Neuron (in vitro differentiated cells): Measurements from ENCODE around the gene TDRD6.

Source experiments
- H2AFZ ChIP-seq: one replicate; pipeline ENCODE4 v1.6.1; 2013; ENCODE audit warnings: low read depth, mild to moderate bottlenecking, inconsistent platforms, low read length, moderate library complexity
- H3K27me3 ChIP-seq: one replicate; pipeline ENCODE4 v1.6.1; 2013; ENCODE audit warnings: low read length; ENCODE audit not compliant: insufficient read depth
- H3K36me3 ChIP-seq: one replicate; pipeline ENCODE4 v1.6.1; 2013; ENCODE audit warnings: low read length; ENCODE audit not compliant: insufficient read depth
- H3K4me1 ChIP-seq: one replicate; pipeline ENCODE4 v1.6.1; 2013; ENCODE audit warnings: low read length; ENCODE audit not compliant: insufficient read depth
- H3K4me3 ChIP-seq: 2 replicates; pipeline ENCODE4 v1.5.1; 2013; ENCODE audit warnings: mild to moderate bottlenecking, low read length, moderate library complexity
- H3K9me3 ChIP-seq: one replicate; pipeline ENCODE4 v1.6.1; 2013; ENCODE audit warnings: low read length

The TDRD6 gene

DNA sequence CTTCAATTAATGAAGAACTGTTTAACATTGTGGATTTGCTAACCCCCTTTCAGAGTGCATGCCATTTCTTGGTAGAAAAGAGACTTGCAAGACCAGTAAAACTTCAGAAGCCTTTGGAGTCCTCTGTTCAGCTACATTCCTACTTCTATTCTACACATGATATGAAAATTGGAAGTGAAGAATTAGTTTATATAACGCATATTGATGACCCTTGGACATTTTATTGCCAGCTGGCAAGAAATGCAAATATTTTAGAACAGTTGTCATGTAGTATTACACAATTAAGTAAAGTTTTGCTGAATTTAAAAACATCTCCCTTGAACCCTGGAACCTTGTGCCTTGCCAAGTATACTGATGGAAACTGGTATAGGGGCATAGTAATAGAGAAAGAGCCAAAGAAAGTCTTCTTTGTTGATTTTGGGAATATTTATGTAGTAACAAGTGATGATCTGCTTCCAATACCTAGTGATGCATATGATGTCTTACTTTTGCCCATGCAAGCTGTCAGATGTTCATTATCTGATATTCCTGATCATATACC, 3.3 kb downstream of the TDRD6 start:
- Histone ChIP-seq H3K36me3 (no peaks in the 10 kb centered on the region), H3K4me3 (no peak overlapping the region), H3K27me3 (no peaks in the 10 kb centered on the region), H2AFZ (no peak overlapping the region), H3K9me3 (no peaks in the 10 kb centered on the region), H3K4me1 (no peaks in the 10 kb centered on the region)

DNA sequence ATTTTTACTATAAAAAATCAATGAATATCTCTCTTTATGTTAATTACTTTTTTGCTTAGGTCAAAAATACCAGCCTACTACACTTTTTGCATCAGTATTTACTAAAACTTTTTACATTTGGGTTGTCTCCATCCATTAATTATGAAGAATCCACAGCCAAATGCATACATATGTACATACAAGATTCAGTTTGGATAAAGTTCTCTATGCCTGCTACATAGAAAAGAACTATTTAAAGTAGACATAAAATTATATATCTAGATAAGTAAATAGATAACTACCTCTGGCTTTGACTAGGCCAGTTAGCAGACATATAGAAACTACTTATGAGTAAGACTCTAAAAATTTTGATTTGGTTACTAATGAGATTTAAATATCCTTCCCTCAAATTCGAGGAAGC, 12.3 kb downstream of the TDRD6 start:
- Histone ChIP-seq H3K9me3 (no peaks in the 10 kb centered on the region), H2AFZ (no peak overlapping the region), H3K27me3 (no peaks in the 10 kb centered on the region), H3K4me3 (no peak overlapping the region), H3K36me3 (no peaks in the 10 kb centered on the region), H3K4me1 (no peaks in the 10 kb centered on the region)

DNA sequence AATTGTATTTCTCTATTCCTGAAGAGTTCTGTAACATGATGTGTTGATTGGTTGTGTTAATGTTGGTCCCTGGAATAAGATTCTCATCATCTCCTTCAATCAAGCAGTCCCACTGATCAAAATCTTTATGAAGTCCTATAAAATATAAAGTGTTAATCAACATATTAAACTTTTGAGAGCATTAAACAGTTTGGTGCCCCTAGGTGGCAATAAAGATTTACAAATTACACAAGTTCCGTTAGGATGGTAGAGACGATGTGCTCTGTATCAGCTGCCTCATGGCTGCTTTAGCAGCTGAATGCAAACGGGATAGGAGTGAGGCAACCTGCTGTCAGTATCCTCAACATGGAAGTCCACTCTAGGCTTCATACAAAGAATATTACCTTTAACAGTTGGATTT, 16.9 kb downstream of the TDRD6 start:
- no peaks in the 10 kb centered on the region for H3K9me3 ChIP-seq
- H3K27me3 ChIP-seq, result no peaks in the 10 kb centered on the region
- H3K36me3 ChIP-seq, result no peaks in the 10 kb centered on the region
- no peak overlapping the region for H3K4me3 ChIP-seq
- H2AFZ ChIP-seq, result no peak overlapping the region
- H3K4me1 ChIP-seq, result no peaks in the 10 kb centered on the region

DNA sequence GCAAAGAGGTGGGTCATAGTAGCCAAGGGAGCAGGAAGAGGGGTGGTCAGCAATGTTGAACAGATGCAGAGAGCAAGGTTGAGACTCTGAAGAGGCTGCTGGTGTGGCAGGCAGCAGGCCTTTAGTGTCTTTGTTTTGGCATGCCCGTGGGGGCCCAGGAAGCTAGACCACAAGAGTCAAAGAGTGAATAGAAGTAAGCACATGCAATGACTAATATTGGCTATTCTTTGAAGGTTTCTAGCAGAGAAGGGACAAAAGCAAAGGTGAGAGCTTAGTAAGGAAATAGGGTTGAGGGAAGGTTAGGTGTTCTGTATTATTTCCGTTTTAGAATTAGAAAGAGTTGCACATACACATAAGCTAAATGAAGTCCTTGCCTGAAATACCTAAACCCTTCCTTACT, 18.8 kb downstream of the TDRD6 start:
- no peaks in the 10 kb centered on the region for H3K27me3 ChIP-seq
- no peaks in the 10 kb centered on the region for H3K4me1 ChIP-seq
- no peaks in the 10 kb centered on the region for H3K9me3 ChIP-seq
- H3K4me3 ChIP-seq, result no peak overlapping the region
- H3K36me3 ChIP-seq, result no peaks in the 10 kb centered on the region
- H2AFZ ChIP-seq, result no peak overlapping the region

DNA sequence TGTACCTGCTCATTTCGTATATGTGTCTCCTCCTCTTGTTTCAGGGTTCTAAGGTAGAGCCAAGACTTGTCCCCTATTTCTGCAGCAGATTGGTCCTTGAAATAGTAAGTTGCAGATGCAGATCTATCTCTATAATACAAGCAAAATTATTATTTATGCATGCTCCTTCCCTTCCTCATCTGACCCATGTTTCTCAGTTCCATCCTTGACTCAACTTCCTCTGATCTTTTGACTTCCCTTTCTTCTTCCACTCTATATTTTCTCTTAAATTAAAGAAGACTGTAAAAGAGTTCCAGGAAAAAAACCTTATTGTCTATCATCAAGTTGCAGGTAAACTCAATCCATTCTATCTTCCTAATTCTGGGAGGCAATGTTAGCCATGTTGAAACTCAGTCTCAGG, 23.8 kb downstream of the TDRD6 start:
- H3K27me3 ChIP-seq, result no peaks in the 10 kb centered on the region
- no peaks in the 10 kb centered on the region for H3K9me3 ChIP-seq
- no peak overlapping the region for H2AFZ ChIP-seq
- no peaks in the 10 kb centered on the region for H3K4me1 ChIP-seq
- no peak overlapping the region for H3K4me3 ChIP-seq
- H3K36me3 ChIP-seq, result no peaks in the 10 kb centered on the region

DNA sequence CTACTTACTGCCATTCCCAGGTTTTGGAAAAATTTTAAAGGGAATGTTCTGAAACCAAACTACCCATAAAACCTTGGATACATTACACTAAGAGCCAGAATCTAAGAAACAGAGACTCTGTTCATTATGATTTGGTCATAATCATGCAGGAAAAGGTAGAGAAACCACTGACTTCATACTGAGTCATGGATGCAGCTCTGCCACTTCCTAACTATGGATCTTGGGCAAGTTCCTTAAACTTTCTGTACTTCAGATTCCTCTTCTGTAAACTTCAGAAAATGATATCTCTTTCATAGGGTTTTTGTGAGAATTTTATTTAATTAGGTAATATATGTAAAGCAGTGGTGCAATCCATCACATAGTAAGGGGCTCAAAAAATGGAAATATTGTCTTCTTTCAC, 27.5 kb downstream of the TDRD6 start:
- no peaks in the 10 kb centered on the region for H3K4me1 ChIP-seq
- H3K36me3 ChIP-seq, result no peaks in the 10 kb centered on the region
- no peaks in the 10 kb centered on the region for H3K27me3 ChIP-seq
- H2AFZ ChIP-seq, result no peak overlapping the region
- H3K4me3 ChIP-seq, result no peak overlapping the region
- no peaks in the 10 kb centered on the region for H3K9me3 ChIP-seq

DNA sequence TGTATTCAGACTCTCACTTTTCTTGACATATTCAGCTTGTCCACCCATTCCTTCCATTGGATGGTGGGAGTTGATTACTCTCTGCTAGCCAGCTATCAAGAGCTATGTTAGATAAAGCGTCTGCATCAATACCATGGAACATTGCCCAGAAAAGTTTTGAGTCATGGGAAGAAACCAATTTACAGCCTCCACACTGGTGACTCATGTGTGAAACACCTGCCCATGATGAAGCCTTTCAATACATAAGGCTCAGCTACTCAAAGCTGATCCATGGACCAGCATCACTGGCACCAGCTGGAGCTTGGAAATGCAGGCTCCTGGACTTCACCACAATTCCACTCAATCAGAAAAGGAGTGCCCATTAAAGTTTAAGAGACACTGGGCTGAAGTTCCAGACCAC, 31.4 kb downstream of the TDRD6 start:
- no peaks in the 10 kb centered on the region for H3K4me1 ChIP-seq
- H3K9me3 ChIP-seq, result no peaks in the 10 kb centered on the region
- no peak overlapping the region for H2AFZ ChIP-seq
- H3K27me3 ChIP-seq, result no peaks in the 10 kb centered on the region
- no peak overlapping the region for H3K4me3 ChIP-seq
- H3K36me3 ChIP-seq, result no peaks in the 10 kb centered on the region

DNA sequence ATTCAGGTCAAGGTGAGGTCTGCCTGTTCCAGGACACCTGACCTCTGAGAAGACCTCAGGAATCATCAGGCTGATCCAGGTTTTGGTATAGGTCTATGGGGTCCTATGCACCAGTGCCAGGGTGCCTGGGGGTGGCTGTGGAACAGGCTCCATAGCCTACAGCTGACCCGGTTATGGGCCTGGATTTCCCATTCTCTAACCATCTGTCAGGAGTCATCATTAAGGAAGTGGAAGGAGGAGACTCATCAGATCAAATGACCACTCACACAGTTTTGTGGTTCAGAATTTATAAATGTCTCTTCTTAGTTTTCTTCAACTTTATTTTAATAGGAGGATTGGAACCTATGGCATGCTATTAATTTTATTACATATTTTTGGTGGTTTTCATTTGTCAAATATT, 32.7 kb downstream of the TDRD6 start:
- H3K9me3 ChIP-seq, result no peaks in the 10 kb centered on the region
- H3K4me3 ChIP-seq, result no peak overlapping the region
- no peak overlapping the region for H2AFZ ChIP-seq
- H3K4me1 ChIP-seq, result no peaks in the 10 kb centered on the region
- H3K27me3 ChIP-seq, result no peaks in the 10 kb centered on the region
- H3K36me3 ChIP-seq, result no peaks in the 10 kb centered on the region

DNA sequence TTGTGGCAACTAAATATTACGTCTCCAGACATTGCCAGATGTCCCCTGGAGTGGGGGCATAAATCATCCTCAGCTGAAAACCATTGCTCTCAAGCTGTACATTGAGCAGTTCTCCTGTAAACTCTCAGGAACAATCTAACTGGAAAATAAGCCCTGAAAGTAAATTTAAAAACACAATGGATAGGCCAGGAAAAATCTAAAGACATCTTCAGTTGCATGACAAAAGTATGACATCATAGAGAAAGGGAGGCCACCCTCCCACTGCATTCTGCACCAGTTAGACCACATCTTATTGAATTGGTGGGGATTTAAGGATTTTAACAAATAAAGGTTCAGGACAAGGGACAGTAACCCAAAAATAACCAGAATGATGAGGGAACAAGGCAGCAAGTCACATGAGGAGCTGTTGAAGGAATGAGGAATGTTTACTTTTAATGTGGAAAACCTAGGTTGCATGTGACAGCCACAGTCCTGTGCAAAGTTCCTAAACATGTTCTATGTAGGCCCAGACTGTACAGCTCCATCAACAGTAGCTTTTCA, 42.2 kb downstream of the TDRD6 start:
- Histone ChIP-seq H3K27me3 (peaks cover 29% of the 10 kb centered on the region), H3K9me3 (no peaks in the 10 kb centered on the region), H3K4me3 (no peak overlapping the region), H3K4me1 (peaks cover 2% of the 10 kb centered on the region), H3K36me3 (no peaks in the 10 kb centered on the region), H2AFZ (no peak overlapping the region)

DNA sequence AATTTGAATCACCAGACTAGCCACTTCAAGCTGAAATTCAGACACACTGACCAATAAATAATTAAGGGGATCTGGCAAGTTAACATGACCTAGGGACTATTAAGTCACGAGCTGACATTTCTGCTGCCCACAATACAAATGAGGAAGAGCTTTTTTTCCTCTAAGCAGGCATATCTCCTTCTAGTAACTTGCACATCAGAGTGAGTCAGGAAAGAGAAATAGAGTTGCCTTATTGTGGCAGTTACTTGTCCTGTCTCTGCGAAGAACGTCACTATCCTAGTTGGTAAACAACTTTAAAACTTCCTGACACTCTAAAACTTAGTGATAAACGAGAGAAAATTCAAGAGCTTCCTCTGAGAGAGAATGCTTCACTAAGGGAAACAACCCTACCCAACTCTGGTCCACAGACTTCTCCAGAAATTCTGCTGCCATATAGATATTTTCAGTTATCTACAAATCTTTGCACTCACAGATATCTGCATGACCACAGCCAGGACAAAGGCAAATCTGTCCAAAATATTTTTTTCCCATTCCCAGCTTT, 43.3 kb downstream of the TDRD6 start:
- Histone ChIP-seq H2AFZ (no peak overlapping the region), H3K36me3 (no peaks in the 10 kb centered on the region), H3K4me1 (peaks cover 8% of the 10 kb centered on the region), H3K9me3 (no peaks in the 10 kb centered on the region), H3K4me3 (no peak overlapping the region), H3K27me3 (peaks cover 40% of the 10 kb centered on the region)

DNA sequence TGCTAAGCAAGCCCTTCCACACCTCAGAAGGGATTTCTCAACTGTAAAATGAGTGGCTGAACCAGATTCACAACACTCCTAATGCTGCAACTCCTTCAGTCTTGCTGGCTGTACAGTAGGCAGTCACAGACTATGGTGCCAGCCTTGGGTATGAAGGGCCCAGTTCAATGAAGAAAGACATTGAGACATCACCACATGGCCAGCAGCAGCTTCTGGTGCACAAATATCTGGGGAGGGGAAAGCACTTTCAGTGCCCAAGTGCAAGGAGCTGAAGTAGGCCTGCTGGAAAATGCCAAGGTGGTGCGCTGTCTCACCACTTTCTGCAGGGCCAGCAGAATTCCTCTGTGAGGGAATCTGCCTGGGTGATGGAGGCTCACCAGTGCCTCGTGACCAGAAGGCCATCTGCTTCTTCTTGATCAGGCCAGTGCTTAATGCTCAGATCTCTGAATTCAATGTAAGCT, 45.7 kb downstream of the TDRD6 start:
- no peak overlapping the region for H3K4me3 ChIP-seq
- no peak overlapping the region for H2AFZ ChIP-seq
- H3K4me1 ChIP-seq, result peaks cover 8% of the 10 kb centered on the region
- H3K36me3 ChIP-seq, result no peaks in the 10 kb centered on the region
- no peaks in the 10 kb centered on the region for H3K9me3 ChIP-seq
- H3K27me3 ChIP-seq, result peaks cover 53% of the 10 kb centered on the region

DNA sequence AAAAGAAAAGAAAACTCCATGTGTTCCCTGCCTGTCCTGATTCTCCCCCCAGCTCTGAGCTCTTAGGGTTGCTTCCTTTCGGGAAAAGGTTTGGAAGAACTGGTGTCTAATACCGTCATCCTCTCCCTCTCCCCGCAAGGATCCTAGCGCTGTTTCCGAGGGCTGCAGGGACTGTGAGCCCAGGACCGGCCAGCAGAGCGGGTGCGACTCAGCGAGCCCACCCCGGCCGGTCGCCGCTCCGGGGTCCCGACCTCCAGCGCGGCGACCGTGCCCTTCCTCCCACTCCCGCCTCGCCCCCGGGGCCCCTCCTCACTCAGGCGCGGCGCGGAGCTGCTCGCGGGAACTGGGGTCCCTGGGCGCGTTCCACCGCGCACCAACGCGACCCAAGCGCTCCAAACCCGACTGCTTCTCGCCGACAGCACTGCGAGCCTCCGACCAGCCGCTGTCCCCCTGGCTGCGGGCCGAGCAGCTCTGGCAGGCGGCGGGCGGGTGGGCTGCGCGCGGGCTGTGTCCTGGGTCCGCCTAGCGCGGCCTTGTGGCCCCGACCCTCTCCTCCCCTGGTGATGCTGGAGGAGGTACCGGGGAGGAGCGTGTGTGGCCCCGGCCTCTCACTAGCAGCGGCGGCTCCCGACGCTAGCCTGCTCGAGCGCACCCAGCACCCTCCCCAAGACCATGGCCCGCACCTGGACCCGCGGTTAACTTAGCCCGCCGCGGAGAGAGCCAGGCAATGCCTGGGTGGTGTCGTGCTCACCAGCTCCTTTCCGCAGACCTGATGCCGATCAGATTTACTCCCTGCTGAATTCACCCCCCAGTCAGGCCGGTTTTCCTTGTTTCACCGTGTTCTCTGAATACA, 47.4 kb downstream of the TDRD6 start, which contains the start of gene PLA2G7:
Gene PLA2G7 (minus strand): TSS at position 509 of the 853 bp plus-strand sequence. CDS start 12,484 bp downstream, outside the sequence.
- peaks cover 8% of the 10 kb centered on the region for H3K4me1 ChIP-seq
- peak within 1 kb of the TSS; percentile 32 for H2AFZ ChIP-seq
- no peaks in the 10 kb centered on the region for H3K36me3 ChIP-seq
- H3K9me3 ChIP-seq, result no peaks in the 10 kb centered on the region
- H3K27me3 ChIP-seq, result peaks cover 53% of the 10 kb centered on the region
- peak within 1 kb of the TSS; percentile 34 for H3K4me3 ChIP-seq

DNA sequence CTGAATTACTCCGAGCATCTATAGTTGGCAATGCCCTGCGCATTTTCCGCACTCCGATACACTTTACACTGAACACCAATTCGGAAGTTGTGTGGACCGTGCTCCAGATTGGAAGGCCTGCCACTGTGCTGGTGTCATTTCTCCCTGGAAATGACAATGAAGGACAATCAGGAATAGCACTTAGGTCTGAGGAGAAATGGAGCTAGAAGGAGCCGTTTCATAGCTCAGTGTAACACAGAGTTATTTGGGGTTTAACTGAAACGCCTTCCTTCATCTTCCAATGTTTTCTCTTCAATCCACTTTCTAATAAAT, 48.0 kb downstream of the TDRD6 start:
- Histone ChIP-seq H3K4me3 (no peak overlapping the region), H3K36me3 (no peaks in the 10 kb centered on the region), H3K27me3 (peaks cover 53% of the 10 kb centered on the region), H3K9me3 (no peaks in the 10 kb centered on the region), H2AFZ (no peak overlapping the region), H3K4me1 (peaks cover 8% of the 10 kb centered on the region)
